LNCAP (cell line): ENCODE results near the gene BHLHE40.

Source experiments
- TF ChIP-seq, protein P1 (sequence below): fragments of 450-650 bp; IDR thresholded peaks from 2 replicates; pipeline ENCODE4 v1.5.1; 2017; ENCODE audit warnings: mild to moderate bottlenecking

BHLHE40 gene

GRCh38 chr3:4996223-4996765, 17.1 kb downstream of the BHLHE40 start:
- TF ChIP-seq, protein P1, sequence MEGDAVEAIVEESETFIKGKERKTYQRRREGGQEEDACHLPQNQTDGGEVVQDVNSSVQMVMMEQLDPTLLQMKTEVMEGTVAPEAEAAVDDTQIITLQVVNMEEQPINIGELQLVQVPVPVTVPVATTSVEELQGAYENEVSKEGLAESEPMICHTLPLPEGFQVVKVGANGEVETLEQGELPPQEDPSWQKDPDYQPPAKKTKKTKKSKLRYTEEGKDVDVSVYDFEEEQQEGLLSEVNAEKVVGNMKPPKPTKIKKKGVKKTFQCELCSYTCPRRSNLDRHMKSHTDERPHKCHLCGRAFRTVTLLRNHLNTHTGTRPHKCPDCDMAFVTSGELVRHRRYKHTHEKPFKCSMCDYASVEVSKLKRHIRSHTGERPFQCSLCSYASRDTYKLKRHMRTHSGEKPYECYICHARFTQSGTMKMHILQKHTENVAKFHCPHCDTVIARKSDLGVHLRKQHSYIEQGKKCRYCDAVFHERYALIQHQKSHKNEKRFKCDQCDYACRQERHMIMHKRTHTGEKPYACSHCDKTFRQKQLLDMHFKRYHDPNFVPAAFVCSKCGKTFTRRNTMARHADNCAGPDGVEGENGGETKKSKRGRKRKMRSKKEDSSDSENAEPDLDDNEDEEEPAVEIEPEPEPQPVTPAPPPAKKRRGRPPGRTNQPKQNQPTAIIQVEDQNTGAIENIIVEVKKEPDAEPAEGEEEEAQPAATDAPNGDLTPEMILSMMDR, result no peak

DNA sequence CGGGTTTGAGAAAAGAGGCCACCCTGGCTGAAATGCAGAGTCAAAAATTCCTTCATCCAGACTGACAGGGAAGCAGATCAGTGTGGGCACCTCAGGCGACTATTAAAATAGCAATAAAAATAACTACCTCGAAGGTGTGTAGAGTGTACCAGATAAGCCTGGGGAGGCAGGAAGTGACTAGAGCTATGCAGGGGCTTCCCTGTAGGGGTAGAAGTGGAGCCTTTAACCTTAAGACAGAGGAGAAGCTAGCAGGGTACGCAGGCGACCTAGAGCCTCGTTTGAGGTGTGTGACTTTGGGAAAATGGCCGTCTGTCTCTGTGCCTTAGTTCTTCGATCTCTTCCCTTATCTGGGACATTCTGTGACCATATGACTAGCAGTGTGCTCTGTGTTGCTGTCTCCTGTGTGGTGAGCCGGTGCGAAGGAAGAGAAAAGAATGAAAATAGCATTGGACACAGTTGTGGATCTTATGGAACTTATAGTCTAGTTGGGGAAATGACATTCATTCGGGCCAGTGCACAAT, 17.6 kb downstream of the BHLHE40 start:
- TF ChIP-seq, protein P1, result no peak

- TF ChIP-seq, protein P1, result no peak
Observed at GRCh38 chr3:4997946-4998345, 18.7 kb downstream of the BHLHE40 start.

DNA sequence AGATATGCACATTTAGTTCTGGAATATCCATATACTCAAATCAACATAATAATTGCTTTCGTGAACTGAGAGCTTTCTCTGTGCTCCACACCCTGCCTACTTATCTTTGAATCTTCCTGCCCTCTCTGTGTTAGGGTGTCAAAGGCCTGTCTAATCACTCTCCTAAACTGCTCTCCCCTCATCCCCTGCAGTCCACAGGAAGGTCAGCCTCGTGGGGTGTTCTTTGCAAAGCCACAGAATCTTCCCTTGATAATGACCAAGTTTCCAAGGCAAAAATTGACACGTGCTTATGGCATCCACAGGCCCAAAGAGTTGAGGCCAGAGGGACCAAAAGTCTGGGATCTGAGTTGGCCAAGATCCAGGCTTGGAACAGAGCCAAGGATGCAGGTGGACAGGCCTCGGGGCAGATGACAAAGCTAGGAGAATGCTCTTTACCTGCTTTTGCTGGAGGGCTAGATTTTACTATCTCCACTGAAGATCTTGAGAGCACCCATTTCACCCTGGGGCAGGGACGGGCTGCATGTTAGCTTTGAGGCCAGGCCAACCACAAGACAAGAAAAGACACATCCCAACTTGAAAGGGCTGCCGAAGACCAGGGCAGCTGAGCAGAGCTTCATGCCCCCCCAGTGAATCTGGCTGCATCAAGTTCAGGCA, 20.4 kb downstream of the BHLHE40 start:
- TF ChIP-seq, protein P1, result no peak

DNA sequence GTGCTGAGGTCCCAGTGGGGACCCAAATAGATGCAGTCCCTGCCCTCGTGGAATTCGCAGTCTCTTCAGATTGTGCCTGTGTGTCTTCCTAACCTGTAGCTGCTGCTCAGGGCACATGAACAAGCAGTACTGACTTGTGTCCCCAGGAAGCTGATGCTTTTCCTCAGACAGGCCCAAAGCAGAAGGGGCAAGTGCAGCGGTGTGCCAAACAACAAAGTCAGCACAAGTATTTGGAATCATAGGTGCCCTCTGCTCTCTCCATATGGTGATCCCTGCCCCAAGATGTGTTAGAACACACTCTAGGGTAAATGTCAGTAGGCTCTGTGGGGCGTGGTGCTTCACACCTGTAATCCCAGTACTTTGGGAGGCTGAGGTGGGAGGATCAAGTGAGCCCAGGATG, 21.9 kb downstream of the BHLHE40 start:
- TF ChIP-seq, protein P1, result no peak

- TF ChIP-seq, protein P1, result no peak
Observed at GRCh38 chr3:5001805-5002173, 22.6 kb downstream of the BHLHE40 start.

DNA sequence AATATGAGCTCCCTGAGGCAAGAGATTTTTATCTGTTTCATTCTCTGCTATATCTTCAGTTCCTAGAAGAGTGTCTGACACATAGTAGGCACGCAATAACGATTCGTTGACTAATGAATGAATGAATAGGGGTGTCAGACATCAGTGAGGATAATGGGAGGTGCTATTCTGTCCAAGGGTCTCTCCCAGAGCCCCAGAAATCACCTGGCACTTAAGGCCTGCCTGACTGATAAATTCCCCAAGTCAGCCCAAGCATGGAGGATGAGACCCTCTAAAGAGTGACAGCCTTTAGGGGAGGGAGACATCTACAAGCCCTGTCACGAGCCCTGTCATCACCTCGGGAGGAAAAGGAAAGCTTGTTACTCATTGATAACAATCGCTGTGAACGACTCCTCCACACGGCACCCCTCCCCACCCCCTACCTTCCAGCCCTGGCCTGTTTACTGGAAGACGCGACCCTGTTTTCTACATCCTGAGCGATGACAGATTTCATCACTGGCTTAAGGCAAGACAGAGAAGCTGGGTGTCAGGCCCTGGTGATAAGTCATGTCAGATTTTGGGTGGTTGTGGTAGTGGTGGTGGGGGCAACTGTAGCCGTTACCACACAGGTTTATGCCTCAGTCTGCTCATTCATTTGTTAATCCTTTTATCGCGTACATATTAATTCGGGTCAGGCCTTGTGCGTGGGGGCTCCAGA, 23.1 kb downstream of the BHLHE40 start:
- TF ChIP-seq, protein P1, result no peak
